Duodenal mucosa (tissue), 2 donors: ENCODE data around the gene IFIT2.

Experiments
- H3K27ac ChIP-seq: one replicate; pipeline ENCODE4 v1.7.0; 2013; ENCODE audit warnings: low read depth, low read length
- H3K27me3 ChIP-seq, 2 donors: one replicate each; pipeline ENCODE4 v1.7.0; 2013; ENCODE audit warnings: low read length in 2 of 2, control low read depth in 1 of 2; ENCODE audit not compliant: insufficient read depth in 2 of 2, control insufficient read depth in 1 of 2
- H3K36me3 ChIP-seq, 2 donors: one replicate each; pipeline ENCODE4 v1.7.0; 2013; ENCODE audit warnings: low read length in 2 of 2, control low read depth in 1 of 2; ENCODE audit not compliant: insufficient read depth in 2 of 2, control insufficient read depth in 1 of 2
- H3K4me1 ChIP-seq, 2 donors: one replicate each; pipeline ENCODE4 v1.7.0; 2013; ENCODE audit warnings: low read length in 2 of 2, control low read depth in 1 of 2; ENCODE audit not compliant: insufficient read depth in 2 of 2, control insufficient read depth in 1 of 2
- H3K4me3 ChIP-seq, 2 donors: one replicate each; pipeline ENCODE4 v1.7.0; 2013; ENCODE audit warnings: low read length in 2 of 2, low read depth in 1 of 2
- H3K9ac ChIP-seq, 2 donors: one replicate each; pipeline ENCODE4 v1.7.0; 2013; ENCODE audit warnings: low read length in 2 of 2, low read depth in 1 of 2
- H3K9me3 ChIP-seq, 2 donors: one replicate each; pipeline ENCODE4 v1.7.0; 2013; ENCODE audit warnings: low read length in 2 of 2, control low read depth in 1 of 2; ENCODE audit not compliant: control insufficient read depth in 1 of 2

The IFIT2 gene

GRCh38 chr10:89263531-89263930 is 38.3 kb upstream of the IFIT2 start:
- H3K27ac ChIP-seq, result no peak overlapping the region
- H3K9ac ChIP-seq, result no peak overlapping the region
- no peaks in the 10 kb centered on the region for H3K36me3 ChIP-seq
- no peak overlapping the region for H3K4me3 ChIP-seq
- no peaks in the 10 kb centered on the region for H3K4me1 ChIP-seq
- H3K27me3 ChIP-seq, result no peaks in the 10 kb centered on the region
- peaks cover 0 to 3% of the 10 kb centered on the region in 2 donors for H3K9me3 ChIP-seq

DNA sequence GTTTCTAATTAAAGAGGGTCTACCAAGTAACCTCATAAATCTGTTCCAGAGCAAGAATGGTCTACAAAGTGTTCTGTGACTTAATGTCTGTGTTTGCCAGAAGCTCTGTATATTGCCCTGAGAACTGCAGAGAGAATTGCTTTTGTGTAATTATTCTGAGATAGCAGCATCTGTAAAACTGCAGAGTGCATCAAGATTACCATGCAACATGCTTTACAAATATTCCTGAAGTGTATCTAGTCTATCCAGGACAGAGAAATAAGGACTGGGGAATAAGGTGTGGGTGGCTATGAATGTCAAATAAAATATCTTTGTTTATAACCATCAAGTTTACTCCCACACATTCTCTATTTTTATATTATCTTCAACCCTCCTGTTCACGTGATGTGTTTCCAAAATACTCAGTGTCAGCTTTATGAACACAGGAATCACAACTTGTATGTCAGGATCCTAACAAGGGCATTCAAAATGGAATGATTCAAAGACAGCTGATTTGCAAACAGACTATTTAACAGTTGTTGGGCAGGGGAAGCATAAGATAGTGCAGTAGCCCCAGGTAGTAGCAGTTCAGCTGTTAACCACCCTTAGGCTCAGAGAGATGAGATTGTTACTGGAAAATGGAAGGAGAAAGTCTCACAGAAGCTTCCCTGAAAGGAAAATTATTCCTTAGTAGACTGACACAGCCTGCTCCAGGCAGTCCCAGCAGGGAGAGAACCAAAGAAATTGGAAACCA is 35.0 kb upstream of the IFIT2 start:
- peaks cover 0 to 3% of the 10 kb centered on the region in 2 donors for H3K9me3 ChIP-seq
- H3K36me3 ChIP-seq, result no peaks in the 10 kb centered on the region
- H3K27ac ChIP-seq, result no peak overlapping the region
- H3K9ac ChIP-seq, result no peak overlapping the region
- H3K27me3 ChIP-seq, result no peaks in the 10 kb centered on the region
- H3K4me1 ChIP-seq, result peaks cover 0 to 9% of the 10 kb centered on the region in 2 donors
- no peak overlapping the region for H3K4me3 ChIP-seq

- no peaks in the 10 kb centered on the region for H3K36me3 ChIP-seq
- H3K9ac ChIP-seq, result no peak overlapping the region
- no peaks in the 10 kb centered on the region for H3K27me3 ChIP-seq
- no peak overlapping the region for H3K4me3 ChIP-seq
- H3K27ac ChIP-seq, result no peak overlapping the region
- peaks cover 0 to 9% of the 10 kb centered on the region in 2 donors for H3K4me1 ChIP-seq
- no peaks in the 10 kb centered on the region for H3K9me3 ChIP-seq
Measured at GRCh38 chr10:89269433-89270152, 32.3 kb upstream of the IFIT2 start.

DNA sequence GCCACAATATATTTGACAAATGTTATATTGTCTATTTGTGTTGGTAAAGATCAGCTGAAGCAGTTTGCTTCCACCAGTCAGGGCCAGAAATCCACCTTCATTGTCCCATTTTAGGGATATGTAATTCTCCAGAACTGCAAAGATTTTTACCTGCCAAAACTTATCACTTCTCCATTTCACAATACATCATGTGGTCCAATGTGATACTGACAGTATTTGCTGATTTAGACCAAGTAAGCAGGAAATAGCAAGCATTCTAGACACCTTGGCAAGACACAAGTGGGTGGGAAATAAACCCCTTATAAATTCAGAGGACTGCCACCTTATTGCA is 31.7 kb upstream of the IFIT2 start:
- H3K9me3 ChIP-seq, result no peaks in the 10 kb centered on the region
- no peaks in the 10 kb centered on the region for H3K27me3 ChIP-seq
- H3K27ac ChIP-seq, result no peak overlapping the region
- peaks cover 0 to 9% of the 10 kb centered on the region in 2 donors for H3K4me1 ChIP-seq
- no peak overlapping the region for H3K9ac ChIP-seq
- no peak overlapping the region for H3K4me3 ChIP-seq
- no peaks in the 10 kb centered on the region for H3K36me3 ChIP-seq

DNA sequence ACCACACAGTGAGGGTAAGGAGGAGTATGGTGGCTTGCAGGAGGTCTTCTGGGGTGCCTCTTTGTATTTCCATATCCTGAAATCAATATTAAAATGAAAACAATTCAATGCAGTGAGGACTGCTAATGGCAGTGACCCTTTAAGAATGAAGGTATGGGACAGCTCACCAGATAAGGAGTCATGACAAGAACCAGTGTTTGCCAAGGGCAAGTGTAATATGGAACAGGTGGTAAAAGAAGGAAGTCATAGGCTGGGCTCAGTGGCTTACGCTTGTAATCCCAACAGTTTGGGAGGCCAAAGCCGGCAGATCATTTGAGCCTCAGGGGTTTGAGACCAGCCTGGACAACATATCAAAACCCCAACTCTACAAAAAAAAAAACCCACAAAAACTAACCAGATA is 30.3 kb upstream of the IFIT2 start:
- Histone ChIP-seq H3K4me1 (peaks cover 0 to 9% of the 10 kb centered on the region in 2 donors), H3K9me3 (no peaks in the 10 kb centered on the region)

DNA sequence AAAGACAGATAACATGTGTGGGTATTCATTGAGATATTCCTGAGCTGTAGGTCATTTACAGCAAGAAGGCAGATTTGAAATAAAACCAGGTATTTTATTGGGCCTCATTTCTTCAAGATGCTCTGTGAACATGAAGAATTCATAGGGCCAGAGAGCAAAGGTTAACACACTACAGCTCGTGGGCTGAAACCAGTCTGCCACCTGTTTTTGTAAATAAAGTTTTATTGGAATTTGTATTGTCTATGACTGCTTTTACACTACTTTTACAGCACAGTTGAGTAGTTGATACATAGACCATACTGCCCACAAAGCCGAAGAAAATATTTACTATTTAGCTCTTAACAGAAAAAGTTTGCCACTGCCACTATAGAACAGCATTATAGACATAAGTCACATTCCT is 28.2 kb upstream of the IFIT2 start:
- no peaks in the 10 kb centered on the region for H3K27me3 ChIP-seq
- no peak overlapping the region for H3K27ac ChIP-seq
- no peaks in the 10 kb centered on the region for H3K9me3 ChIP-seq

More for the DNA sequence above, 30.3 kb upstream of the IFIT2 start:
- Histone ChIP-seq H3K4me3 (no peak overlapping the region), H3K27ac (no peak overlapping the region), H3K9ac (no peak overlapping the region), H3K27me3 (no peaks in the 10 kb centered on the region), H3K36me3 (no peaks in the 10 kb centered on the region)

GRCh38 chr10:89274928-89275327 is 26.9 kb upstream of the IFIT2 start:
- Histone ChIP-seq H3K9me3 (no peaks in the 10 kb centered on the region), H3K4me3 (no peak overlapping the region), H3K9ac (no peak overlapping the region), H3K27ac (no peak overlapping the region), H3K27me3 (no peaks in the 10 kb centered on the region), H3K4me1 (peaks cover 3 to 11% of the 10 kb centered on the region in 2 donors), H3K36me3 (no peaks in the 10 kb centered on the region)

More for the DNA sequence above, 28.2 kb upstream of the IFIT2 start:
- no peaks in the 10 kb centered on the region for H3K36me3 ChIP-seq
- no peak overlapping the region for H3K9ac ChIP-seq
- peaks cover 3 to 13% of the 10 kb centered on the region in 2 donors for H3K4me1 ChIP-seq
- no peak overlapping the region for H3K4me3 ChIP-seq

DNA sequence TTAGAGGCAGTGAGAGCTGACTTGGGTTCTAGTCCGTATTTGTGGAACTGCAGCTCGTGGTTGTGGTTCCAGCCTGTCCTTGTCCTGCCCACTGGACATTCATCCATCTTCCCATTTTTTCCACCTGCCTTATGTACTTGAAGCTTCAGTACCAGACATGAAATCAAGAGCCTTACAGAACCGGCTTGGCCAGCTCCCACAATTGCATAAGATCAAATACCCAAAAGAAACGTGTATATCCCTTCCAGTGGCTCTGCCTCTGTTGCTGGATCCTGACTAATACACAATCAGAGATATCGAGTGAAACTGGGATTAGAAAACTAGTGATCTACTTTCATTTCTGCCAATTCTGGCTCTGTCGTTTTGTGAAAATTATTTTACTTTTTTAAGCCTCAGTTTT is 26.5 kb upstream of the IFIT2 start:
- Histone ChIP-seq H3K9me3 (no peaks in the 10 kb centered on the region), H3K4me1 (peaks cover 3 to 9% of the 10 kb centered on the region in 2 donors), H3K9ac (no peak overlapping the region), H3K27me3 (no peaks in the 10 kb centered on the region), H3K36me3 (no peaks in the 10 kb centered on the region), H3K27ac (no peak overlapping the region), H3K4me3 (no peak overlapping the region)

DNA sequence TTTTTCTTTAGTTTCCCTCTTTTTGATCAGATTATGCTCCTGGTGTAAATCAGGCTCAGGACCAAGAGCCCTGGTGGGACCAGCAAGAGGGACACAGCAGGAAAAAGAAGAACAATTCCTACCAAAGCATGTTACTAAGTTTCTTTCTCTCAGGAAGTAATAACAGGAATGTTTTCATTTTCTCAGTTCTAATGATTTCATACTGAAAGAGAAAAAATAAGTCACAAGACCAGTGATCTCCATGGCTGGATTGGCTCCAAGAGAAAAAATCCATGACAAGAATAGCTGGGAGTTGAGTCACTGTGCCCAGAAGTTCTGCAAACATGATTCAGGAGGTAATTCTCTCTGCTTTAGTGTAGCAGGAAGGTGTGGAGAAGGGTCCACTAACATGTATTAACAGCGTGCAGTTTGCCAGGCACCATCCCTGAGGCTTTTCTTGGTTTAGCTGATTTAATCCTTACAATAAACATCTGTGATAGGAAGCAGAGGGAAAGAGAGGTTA is 23.8 kb upstream of the IFIT2 start:
- Histone ChIP-seq H3K9ac (no peak overlapping the region), H3K4me3 (no peak overlapping the region), H3K27ac (peak overlapping the region; percentile 79), H3K4me1 (peaks cover 3 to 11% of the 10 kb centered on the region in 2 donors), H3K36me3 (no peaks in the 10 kb centered on the region), H3K9me3 (no peaks in the 10 kb centered on the region), H3K27me3 (no peaks in the 10 kb centered on the region)

DNA sequence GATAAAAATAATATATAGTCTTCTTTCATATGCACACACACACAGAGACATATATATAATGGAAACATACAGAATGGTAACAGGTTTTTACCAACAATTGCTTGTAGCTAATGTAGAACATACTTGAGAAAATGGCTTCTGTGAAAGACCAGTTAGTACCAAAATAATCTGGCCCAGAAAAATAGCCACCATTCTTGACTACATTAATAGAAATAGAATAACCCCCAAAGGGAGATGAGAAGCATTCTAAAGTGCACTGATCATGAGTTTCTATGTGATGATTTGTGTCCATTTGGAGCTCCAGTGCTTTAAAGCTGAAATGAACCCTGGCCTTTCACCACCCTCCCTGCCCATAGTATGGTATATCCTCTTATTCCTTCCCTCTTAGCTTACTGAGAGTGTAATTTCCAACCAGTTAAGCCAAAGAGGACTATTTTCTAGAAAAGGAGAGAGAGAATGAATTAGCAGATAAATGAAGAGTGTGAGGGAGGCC is 22.9 kb upstream of the IFIT2 start:
- Histone ChIP-seq H3K4me3 (no peak overlapping the region), H3K36me3 (no peaks in the 10 kb centered on the region), H3K27me3 (no peaks in the 10 kb centered on the region), H3K4me1 (peaks cover 3 to 18% of the 10 kb centered on the region in 2 donors), H3K27ac (no peak overlapping the region), H3K9ac (no peak overlapping the region), H3K9me3 (no peaks in the 10 kb centered on the region)
